SU-DHL-6 (cell line): ENCODE results near the gene CXCL10.

Source experiments
- H2AFZ ChIP-seq: fragments of 200-600 bp; sonication (generic); 2 replicates; pipeline ENCODE4 v1.6.1; 2014; ENCODE audit warnings: low read depth, mild to moderate bottlenecking, moderate library complexity, mixed read lengths, antibody characterized with exemption, low read length; ENCODE audit not compliant: severe bottlenecking
- H3F3A ChIP-seq: fragments of 200-600 bp; shearing (Covaris generic); 2 replicates; pipeline ENCODE4 v1.6.0; 2016; ENCODE audit warnings: antibody characterized with exemption, mild to moderate bottlenecking; ENCODE audit not compliant: insufficient read depth
- H3K27ac ChIP-seq: fragments of 200-600 bp; sonication (generic); 2 replicates; pipeline ENCODE4 v1.5.1; 2016; ENCODE audit warnings: low read depth, mild to moderate bottlenecking, low read length, moderate library complexity, mixed read lengths
- H3K27me3 ChIP-seq: fragments of 200-600 bp; sonication (generic), shearing (Covaris generic); 2 replicates; pipeline ENCODE4 v1.6.0; 2014; ENCODE audit warnings: mild to moderate bottlenecking, low read length
- H3K36me3 ChIP-seq: fragments of 200-600 bp; sonication (generic); 2 replicates; pipeline ENCODE4 v1.6.1; 2014; ENCODE audit warnings: mild to moderate bottlenecking, low read length, mixed read lengths
- H3K4me2 ChIP-seq: fragments of 300-600, 200-600 bp; shearing (Covaris generic), sonication (generic); 2 replicates; pipeline ENCODE4 v1.6.0; 2014; ENCODE audit warnings: low read length, low read depth, mild to moderate bottlenecking; ENCODE audit not compliant: poor library complexity, severe bottlenecking
- H3K4me3 ChIP-seq: fragments of 200-600 bp; sonication (generic); 2 replicates; pipeline ENCODE4 v1.5.1; 2014; ENCODE audit warnings: antibody characterized with exemption, low read length, mild to moderate bottlenecking, mixed read lengths; ENCODE audit not compliant: insufficient read depth, poor library complexity, severe bottlenecking
- H3K79me2 ChIP-seq: fragments of 200-600 bp; sonication (generic); 2 replicates; pipeline ENCODE4 v1.6.1; 2014; ENCODE audit warnings: mild to moderate bottlenecking, low read length, moderate library complexity; ENCODE audit not compliant: insufficient read depth
- H3K9ac ChIP-seq: fragments of 200-600 bp; sonication (generic); 2 replicates; pipeline ENCODE4 v1.7.0; 2014; ENCODE audit warnings: mild to moderate bottlenecking, low read length
- H3K9me2 ChIP-seq: fragments of 200-600 bp; sonication (generic); replicated peaks from 2 replicates; pipeline ENCODE4 v1.6.1; 2014; ENCODE audit warnings: low read length; ENCODE audit not compliant: insufficient read depth
- H3K9me3 ChIP-seq: fragments of 200-600 bp; sonication (generic); 2 replicates; pipeline ENCODE4 v1.6.1; 2014; ENCODE audit warnings: low read length, mixed read lengths; ENCODE audit not compliant: insufficient read depth
- H4K20me1 ChIP-seq: fragments of 200-600 bp; sonication (generic); 2 replicates; pipeline ENCODE4 v1.6.1; 2014; ENCODE audit warnings: low read depth, mild to moderate bottlenecking, antibody characterized with exemption, low read length, moderate library complexity, mixed read lengths
- EZH2phosphoT487 ChIP-seq: fragments of 200-600 bp; sonication (generic), shearing (Covaris generic); conservative IDR thresholded peaks from 2 replicates; pipeline ENCODE4 v1.6.1; 2018; ENCODE audit warnings: mild to moderate bottlenecking, antibody characterized with exemption, low read length, moderate library complexity, mixed read lengths
- TF ChIP-seq, protein P1 (sequence below): fragments of 200-600 bp; sonication (generic); IDR thresholded peaks from one replicate; pipeline ENCODE4 v1.5.1; 2017; ENCODE audit warnings: antibody characterized with exemption, mild to moderate bottlenecking, low read length, moderate library complexity; ENCODE audit not compliant: insufficient read depth, poor library complexity, severe bottlenecking

The CXCL10 gene

DNA sequence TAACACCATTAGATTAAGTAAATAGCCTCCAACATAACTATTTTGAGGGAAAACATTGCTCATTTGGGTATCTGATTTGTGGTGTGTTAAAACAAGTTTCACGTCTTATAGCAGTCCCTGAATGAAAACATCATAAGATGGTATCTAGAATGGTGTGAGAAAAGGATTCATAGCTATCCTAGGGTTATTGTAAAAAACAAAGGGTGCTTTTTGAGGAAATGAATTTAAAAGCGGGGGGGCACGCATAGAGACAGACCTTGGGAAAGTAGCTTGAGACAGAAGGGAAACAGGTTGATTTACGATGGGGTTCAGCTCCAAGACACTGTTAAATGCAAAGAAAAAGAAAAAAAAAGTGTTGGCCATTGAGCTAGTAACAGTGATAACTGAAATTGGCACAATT is 768 bp upstream of the CXCL10 start:
- no peaks in the 10 kb centered on the region for H3K9me2 ChIP-seq
- H3K4me3 ChIP-seq: no peak overlapping the region

DNA sequence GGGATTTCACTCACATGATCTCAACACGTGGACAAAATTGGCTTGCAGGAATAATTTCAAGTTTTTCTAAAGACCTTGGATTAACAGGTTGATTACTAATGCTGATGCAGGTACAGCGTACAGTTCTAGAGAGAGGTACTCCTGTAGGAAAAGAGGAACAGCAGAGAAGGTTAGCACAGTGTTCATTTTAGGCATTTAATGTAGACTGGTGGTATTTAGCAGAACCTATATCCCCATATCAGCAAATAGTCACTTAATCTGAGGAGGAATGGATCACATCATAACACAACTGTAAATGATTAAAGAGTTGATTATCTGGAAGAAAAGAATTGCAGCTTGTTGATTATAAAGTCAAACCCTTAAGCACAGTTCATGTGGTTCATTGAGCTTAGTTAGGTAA is 620 bp downstream of the CXCL10 start:
- Histone ChIP-seq H3K4me3 (no peak overlapping the region), H3K4me2 (no peak overlapping the region), H3F3A (no peaks in the 10 kb centered on the region), H2AFZ (no peak overlapping the region), H3K27me3 (no peaks in the 10 kb centered on the region), H4K20me1 (no peaks in the 10 kb centered on the region), H3K9ac (no peak overlapping the region), H3K36me3 (no peaks in the 10 kb centered on the region), H3K27ac (no peak overlapping the region), H3K9me3 (no peaks in the 10 kb centered on the region), H3K9me2 (no peaks in the 10 kb centered on the region), H3K79me2 (no peaks in the 10 kb centered on the region)
- TF ChIP-seq, protein P1, sequence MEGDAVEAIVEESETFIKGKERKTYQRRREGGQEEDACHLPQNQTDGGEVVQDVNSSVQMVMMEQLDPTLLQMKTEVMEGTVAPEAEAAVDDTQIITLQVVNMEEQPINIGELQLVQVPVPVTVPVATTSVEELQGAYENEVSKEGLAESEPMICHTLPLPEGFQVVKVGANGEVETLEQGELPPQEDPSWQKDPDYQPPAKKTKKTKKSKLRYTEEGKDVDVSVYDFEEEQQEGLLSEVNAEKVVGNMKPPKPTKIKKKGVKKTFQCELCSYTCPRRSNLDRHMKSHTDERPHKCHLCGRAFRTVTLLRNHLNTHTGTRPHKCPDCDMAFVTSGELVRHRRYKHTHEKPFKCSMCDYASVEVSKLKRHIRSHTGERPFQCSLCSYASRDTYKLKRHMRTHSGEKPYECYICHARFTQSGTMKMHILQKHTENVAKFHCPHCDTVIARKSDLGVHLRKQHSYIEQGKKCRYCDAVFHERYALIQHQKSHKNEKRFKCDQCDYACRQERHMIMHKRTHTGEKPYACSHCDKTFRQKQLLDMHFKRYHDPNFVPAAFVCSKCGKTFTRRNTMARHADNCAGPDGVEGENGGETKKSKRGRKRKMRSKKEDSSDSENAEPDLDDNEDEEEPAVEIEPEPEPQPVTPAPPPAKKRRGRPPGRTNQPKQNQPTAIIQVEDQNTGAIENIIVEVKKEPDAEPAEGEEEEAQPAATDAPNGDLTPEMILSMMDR: no peak
- no peak for TF ChIP-seq EZH2phosphoT487

More for the DNA sequence above, 768 bp upstream of the CXCL10 start:
- no peaks in the 10 kb centered on the region for H3K9me3 ChIP-seq
- no peak for TF ChIP-seq EZH2phosphoT487
- TF ChIP-seq, protein P1: no peak
- no peak overlapping the region for H3K9ac ChIP-seq
- H3F3A ChIP-seq: no peaks in the 10 kb centered on the region
- H3K4me2 ChIP-seq: no peak overlapping the region
- no peaks in the 10 kb centered on the region for H4K20me1 ChIP-seq
- no peaks in the 10 kb centered on the region for H3K27me3 ChIP-seq
- H2AFZ ChIP-seq: no peak overlapping the region
- no peaks in the 10 kb centered on the region for H3K79me2 ChIP-seq
- no peak overlapping the region for H3K27ac ChIP-seq
- no peaks in the 10 kb centered on the region for H3K36me3 ChIP-seq

DNA sequence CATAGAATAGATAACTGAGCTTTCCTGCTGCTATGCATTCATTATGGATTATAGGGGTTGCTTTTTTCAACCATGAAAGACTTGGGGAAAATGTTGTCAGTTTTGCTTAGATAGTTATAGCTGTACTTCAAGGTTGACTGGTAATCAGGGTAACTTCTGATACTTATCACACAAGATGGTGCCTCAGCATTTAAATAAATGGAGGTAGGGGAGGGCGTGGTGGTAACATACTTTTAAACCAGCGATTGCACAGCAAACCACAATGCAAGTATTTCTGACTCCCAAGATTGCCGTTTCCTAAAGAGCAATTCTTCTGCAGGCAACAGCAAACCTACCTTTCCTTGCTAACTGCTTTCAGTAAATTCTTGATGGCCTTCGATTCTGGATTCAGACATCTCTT is 1.3 kb downstream of the CXCL10 start:
- Histone ChIP-seq H3K27me3 (no peaks in the 10 kb centered on the region), H3K9me2 (no peaks in the 10 kb centered on the region), H3K4me2 (no peak overlapping the region), H3F3A (no peaks in the 10 kb centered on the region), H3K79me2 (no peaks in the 10 kb centered on the region), H2AFZ (no peak overlapping the region), H3K9ac (no peak overlapping the region), H3K36me3 (no peaks in the 10 kb centered on the region), H3K4me3 (no peak overlapping the region), H3K9me3 (no peaks in the 10 kb centered on the region), H4K20me1 (no peaks in the 10 kb centered on the region), H3K27ac (no peak overlapping the region)
- TF ChIP-seq EZH2phosphoT487: no peak
- TF ChIP-seq, protein P1: no peak

DNA sequence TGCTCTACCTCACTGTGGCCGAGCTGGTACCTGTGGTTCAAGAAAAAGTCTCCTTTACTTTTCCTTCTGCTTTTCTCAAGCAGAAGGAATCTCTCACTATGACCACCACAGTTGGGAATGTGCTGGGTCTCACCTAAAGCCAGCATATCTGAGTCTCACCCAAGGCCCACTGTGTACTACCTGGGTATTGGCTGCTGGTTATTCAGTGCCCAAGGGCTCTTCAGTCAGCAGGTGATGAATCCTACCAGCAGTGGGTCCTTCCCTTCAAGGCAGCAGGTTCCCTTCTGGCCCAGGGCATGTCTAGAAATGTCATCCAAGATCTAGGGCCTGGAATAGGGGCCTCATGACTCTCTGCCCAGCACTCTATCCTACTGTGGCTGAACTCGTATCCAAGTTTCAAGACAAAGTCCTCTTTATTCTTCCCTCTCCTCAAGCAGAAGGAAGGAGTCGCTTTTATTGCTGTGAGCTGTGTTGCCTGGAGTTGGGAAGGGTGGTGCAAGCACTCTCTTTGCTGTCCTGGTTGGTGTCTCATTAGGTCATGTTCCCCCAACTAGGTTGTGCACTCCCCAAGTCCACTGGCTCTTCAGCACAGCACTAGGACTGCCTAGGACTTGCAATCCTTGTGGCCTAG is 6.1 kb downstream of the CXCL10 start:
- no peak overlapping the region for H2AFZ ChIP-seq
- no peak overlapping the region for H3K27ac ChIP-seq
- no peaks in the 10 kb centered on the region for H3K27me3 ChIP-seq
- H3K79me2 ChIP-seq: no peaks in the 10 kb centered on the region
- no peaks in the 10 kb centered on the region for H4K20me1 ChIP-seq
- H3F3A ChIP-seq: no peaks in the 10 kb centered on the region
- no peaks in the 10 kb centered on the region for H3K9me2 ChIP-seq
- no peaks in the 10 kb centered on the region for H3K36me3 ChIP-seq
- no peaks in the 10 kb centered on the region for H3K9me3 ChIP-seq
- H3K4me3 ChIP-seq: no peak overlapping the region
- TF ChIP-seq, protein P1: no peak
- TF ChIP-seq EZH2phosphoT487: no peak
- H3K9ac ChIP-seq: no peak overlapping the region
- no peak overlapping the region for H3K4me2 ChIP-seq
